H1 (cell line): Measurements from ENCODE around the gene PECR. TPM values are rescaled to one million over a fixed set of nuclear protein-coding genes. Genes with fewer than 3 reads are reported as not detected.

Source experiments
- CTCF ChIA-PET: fragments of 300-600 bp; sonication (Branson Sonifier 250); formaldehyde crosslinking; loops from one replicate; lab custom pipeline; 2021; ENCODE audit not compliant: partially characterized antibody; lab: Charles Lee
- POLR2A ChIA-PET: fragments of 300-600 bp; sonication (Branson Sonifier 250); formaldehyde crosslinking; loops from one replicate; lab custom pipeline; 2021; ENCODE audit warnings: inconsistent platforms; ENCODE audit not compliant: partially characterized antibody; lab: Charles Lee
- DNase-seq, 2 experiments: peaks; one replicate each; pipeline versions ENCODE4 v3.0.0 to v3.0.0-alpha.2; 2010 to 2022; ENCODE audit warnings: low spot score in 2 of 2, low read depth in 1 of 2, mixed read lengths in 1 of 2
- FAIRE-seq: peaks from 2 replicates; lab custom pipeline; 2011; peaks lifted over from hg19 to GRCh38; lab: Jason Lieb, UNC
- H2AFZ ChIP-seq: 2 replicates; pipeline ENCODE4 v1.8.1; 2012; ENCODE audit warnings: low read length, inconsistent platforms
- H2AK5ac ChIP-seq: 2 replicates; pipeline ENCODE4 v1.6.1; 2013; ENCODE audit warnings: low read depth, low read length
- H2BK120ac ChIP-seq: replicated peaks from 2 replicates; pipeline ENCODE3; 2013; ENCODE audit warnings: low read depth, low read length, inconsistent platforms
- H2BK12ac ChIP-seq: 2 replicates; pipeline ENCODE4 v1.6.1; 2013; ENCODE audit warnings: low read depth, low read length
- H2BK15ac ChIP-seq: 2 replicates; pipeline ENCODE4 v1.6.1; 2013; ENCODE audit warnings: low read length
- H2BK20ac ChIP-seq: 2 replicates; pipeline ENCODE4 v1.6.1; 2013; ENCODE audit warnings: low read length
- H2BK5ac ChIP-seq: 2 replicates; pipeline ENCODE4 v1.6.1; 2013; ENCODE audit warnings: low read depth, low read length
- H3K14ac ChIP-seq: 2 replicates; pipeline ENCODE4 v1.6.1; 2013; ENCODE audit warnings: inconsistent platforms; ENCODE audit not compliant: insufficient read length
- H3K18ac ChIP-seq: 2 replicates; pipeline ENCODE4 v1.6.1; 2013; ENCODE audit warnings: low read length; ENCODE audit errors: extremely low read depth
- H3K23ac ChIP-seq: 2 replicates; pipeline ENCODE4 v1.6.1; 2013; ENCODE audit warnings: inconsistent platforms; ENCODE audit not compliant: insufficient read length
- H3K23me2 ChIP-seq: 2 replicates; pipeline ENCODE4 v1.6.1; 2013; ENCODE audit warnings: low read depth, low read length
- H3K27ac ChIP-seq: 2 replicates; pipeline ENCODE4 v1.6.1; 2011; ENCODE audit warnings: low read depth, low read length, inconsistent platforms
- H3K27me3 ChIP-seq, 4 experiments: replicated peaks in 1 of 4; 1 replicate in 1 of 4; 2 replicates in 3 of 4; pipeline versions ENCODE4 v1.6.1 to v1.8.1; 2011 to 2013; ENCODE audit warnings: low read length in 3 of 4, mild to moderate bottlenecking in 3 of 4, inconsistent platforms in 2 of 4, mixed read lengths in 2 of 4, moderate library complexity in 1 of 4; ENCODE audit not compliant: control insufficient read depth in 3 of 4, insufficient read depth in 3 of 4; ENCODE audit errors: extremely low read depth in 1 of 4
- H3K36me3 ChIP-seq, 4 experiments: 2 replicates each; pipeline versions ENCODE4 v1.6.1 to v1.8.1; 2011 to 2013; ENCODE audit warnings: mild to moderate bottlenecking in 4 of 4, low read length in 3 of 4, moderate library complexity in 2 of 4, control low read depth in 1 of 4, inconsistent platforms in 1 of 4; ENCODE audit not compliant: insufficient read depth in 4 of 4, control insufficient read depth in 2 of 4
- H3K4ac ChIP-seq: replicated peaks from 2 replicates; pipeline ENCODE3; 2013; ENCODE audit warnings: low read length, low read depth, mixed read lengths, inconsistent platforms; ENCODE audit not compliant: insufficient read length
- H3K4me1 ChIP-seq, 4 experiments: replicated peaks in 1 of 4; 1 replicate in 1 of 4; 2 replicates in 3 of 4; pipeline versions ENCODE4 v1.6.1 to v1.8.1; 2011 to 2013; ENCODE audit warnings: low read length in 3 of 4, inconsistent platforms in 2 of 4, mixed read lengths in 1 of 4; ENCODE audit not compliant: insufficient read depth in 4 of 4, control insufficient read depth in 3 of 4
- H3K4me2 ChIP-seq, 2 experiments: 2 replicates each; pipeline versions ENCODE4 v1.6.1 to v1.8.1; 2011 to 2013; ENCODE audit warnings: low read depth in 2 of 2, low read length in 2 of 2, control low read depth in 1 of 2, inconsistent platforms in 1 of 2, mild to moderate bottlenecking in 1 of 2; ENCODE audit not compliant: insufficient read depth in 1 of 2
- H3K4me3 ChIP-seq, 4 experiments: fragments of 200-600, 300-600 bp in 1 of 4; sonication (generic), shearing (Covaris generic), sonication (Bioruptor Twin) in 1 of 4; 2 replicates each; pipeline versions ENCODE4 v1.5.1 to v1.8.1; 2011 to 2016; ENCODE audit warnings: low read length in 4 of 4, low read depth in 3 of 4, control low read depth in 2 of 4, inconsistent platforms in 2 of 4, mild to moderate bottlenecking in 2 of 4, mixed read lengths in 1 of 4, moderate library complexity in 1 of 4; ENCODE audit not compliant: insufficient read depth in 2 of 4; ENCODE audit errors: extremely low read depth in 1 of 4
- H3K56ac ChIP-seq: replicated peaks from 2 replicates; pipeline ENCODE3; 2013; ENCODE audit warnings: low read depth, mild to moderate bottlenecking, mixed read lengths, low read length, inconsistent platforms; ENCODE audit not compliant: insufficient read length
- H3K79me1 ChIP-seq: 2 replicates; pipeline ENCODE4 v1.6.1; 2013; ENCODE audit warnings: low read depth, low read length, control low read depth
- H3K79me2 ChIP-seq, 2 experiments: 2 replicates each; pipeline versions ENCODE4 v1.6.1 to v1.8.1; 2012 to 2013; ENCODE audit warnings: low read length in 2 of 2, mild to moderate bottlenecking in 2 of 2, inconsistent platforms in 1 of 2; ENCODE audit not compliant: insufficient read depth in 2 of 2, control insufficient read depth in 1 of 2
- H3K9ac ChIP-seq, 4 experiments: replicated peaks in 1 of 4; 1 replicate in 1 of 4; 2 replicates in 3 of 4; pipeline versions ENCODE4 v1.6.1 to v1.8.1; 2011 to 2013; ENCODE audit warnings: low read depth in 3 of 4, low read length in 3 of 4, control low read depth in 2 of 4, mild to moderate bottlenecking in 2 of 4, moderate library complexity in 2 of 4, inconsistent platforms in 1 of 4; ENCODE audit errors: extremely low read depth in 1 of 4
- H3K9me3 ChIP-seq, 2 experiments: 2 replicates each; pipeline versions ENCODE4 v1.6.1 to v1.8.1; 2012 to 2013; ENCODE audit warnings: mild to moderate bottlenecking in 2 of 2, moderate library complexity in 2 of 2, control low read depth in 1 of 2, inconsistent platforms in 1 of 2, low read depth in 1 of 2, low read length in 1 of 2, mixed read lengths in 1 of 2; ENCODE audit not compliant: insufficient read depth in 2 of 2
- H4K20me1 ChIP-seq, 2 experiments: replicated peaks in 1 of 2; 2 replicates each; pipeline versions ENCODE3 to v1.8.1; 2011 to 2013; ENCODE audit warnings: inconsistent platforms in 2 of 2, low read length in 2 of 2, mild to moderate bottlenecking in 1 of 2; ENCODE audit not compliant: insufficient read depth in 2 of 2, control insufficient read depth in 1 of 2
- H4K5ac ChIP-seq: 2 replicates; pipeline ENCODE4 v1.6.1; 2013; ENCODE audit warnings: low read length, low read depth, mixed read lengths, inconsistent platforms; ENCODE audit not compliant: insufficient read length
- H4K8ac ChIP-seq: 2 replicates; pipeline ENCODE4 v1.8.0; 2013; ENCODE audit warnings: mild to moderate bottlenecking, moderate library complexity, low read length, inconsistent platforms; ENCODE audit not compliant: insufficient read depth; ENCODE audit errors: extremely low read depth
- H4K91ac ChIP-seq: replicated peaks from 2 replicates; pipeline ENCODE3; 2013; ENCODE audit warnings: low read length, mixed read lengths, inconsistent platforms; ENCODE audit not compliant: insufficient read length
- BACH1 ChIP-seq: IDR thresholded peaks from 2 replicates; pipeline ENCODE4 v1.6.1; 2012; ENCODE audit warnings: low read length, improper control_type of control experiment
- GTF2F1 ChIP-seq: IDR thresholded peaks from 2 replicates; pipeline ENCODE4 v1.6.1; 2012; ENCODE audit warnings: low read depth, low read length, improper control_type of control experiment, borderline replicate concordance
- NANOG ChIP-seq: IDR thresholded peaks from 2 replicates; pipeline ENCODE4 v1.6.1; 2011; ENCODE audit warnings: low read length, low read depth, mild to moderate bottlenecking, inconsistent platforms; ENCODE audit not compliant: insufficient read depth, poor library complexity, severe bottlenecking
- RBBP5 ChIP-seq: IDR thresholded peaks from 2 replicates; pipeline ENCODE4 v1.7.1; 2012; ENCODE audit warnings: low read depth, mild to moderate bottlenecking, inconsistent platforms, low read length, moderate library complexity, borderline replicate concordance
- RXRA ChIP-seq: IDR thresholded peaks from 2 replicates; pipeline ENCODE4 v1.6.1; 2011; ENCODE audit warnings: low read depth, mild to moderate bottlenecking, low read length, moderate library complexity; ENCODE audit not compliant: insufficient read depth
- SRF ChIP-seq: IDR thresholded peaks from 2 replicates; pipeline ENCODE4 v1.6.1; 2011; ENCODE audit warnings: mild to moderate bottlenecking, low read depth, low read length, moderate library complexity
- WGBS, 2 experiments: shearing (Covaris generic) in 1 of 2; methylation state at CpG; one replicate each; pipeline versions ENCODE4 v1.1.6 to v1.1.7; 2013 to 2015; ENCODE audit warnings: low lambda C conversion rate in 2 of 2, mixed read lengths in 2 of 2, inconsistent platforms in 1 of 2, low coverage in 1 of 2, missing lambda C conversion rate in 1 of 2; ENCODE audit not compliant: insufficient replicate concordance in 2 of 2, insufficient coverage in 1 of 2, insufficient read length in 1 of 2; ENCODE audit errors: extremely low coverage in 1 of 2, missing lambda C conversion rate in 1 of 2; 5-methylcytosine and 5-hydroxymethylcytosine counted together
- polyA plus RNA-seq, 7 experiments: library from polyadenylated mRNA; depleted of rRNA in 3 of 7; stranded (reverse) in 5 of 7; unstranded in 2 of 7; fragments of >200 nt in 5 of 7; fragments of 200-250 nt in 2 of 7; gene quantifications; 1 replicate in 5 of 7; 2 replicates in 1 of 7; 4 replicates in 1 of 7; pipeline versions ENCODE4 v1.2.1 to v1.2.3, GENCODE V29; 2011 to 2013; ENCODE audit warnings: missing spikeins in 2 of 7, mixed read lengths in 2 of 7
- total RNA-seq: library from RNA; stranded (reverse); fragmentation: NEBNext Ultra II Directional; extraction: Animal tissue kit (Norgen Biotek cat#: 25700); gene quantifications from 2 replicates; pipeline ENCODE4 v1.2.1, GENCODE V29; 2021
- TF ChIP-seq, protein P1 (sequence below): IDR thresholded peaks from 2 replicates; pipeline ENCODE4 v1.6.1; 2011; ENCODE audit warnings: low read depth, mild to moderate bottlenecking, low read length; ENCODE audit not compliant: insufficient read depth

PECR gene
- total and polyA plus RNA-seq, 2 of the 8 experiments (the other 6 are each of a cell fraction or from before 2014, with no cell fraction given), result 15.9 to 19.2 TPM

DNA sequence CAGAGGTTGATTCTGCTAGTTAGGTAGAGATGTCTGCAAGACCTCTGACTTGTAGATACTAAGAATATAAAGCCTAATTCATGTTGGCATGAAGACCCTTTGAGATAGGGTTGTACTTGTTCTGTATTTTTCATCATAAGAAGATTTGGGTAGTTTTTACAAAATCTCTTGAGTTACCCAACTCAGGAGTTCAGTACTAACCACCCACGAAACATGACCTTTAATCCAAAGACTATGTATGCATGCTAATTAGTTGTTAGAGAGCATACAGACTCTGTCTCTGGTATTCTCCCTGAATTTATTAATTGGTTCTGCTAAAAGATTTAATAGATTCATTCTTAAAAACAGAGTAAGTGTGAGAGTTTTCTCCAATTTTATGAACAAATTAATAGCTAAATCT is 16.9 kb downstream of the PECR start:
- Histone ChIP-seq H3K4me3 (no peak overlapping the region), H3K23ac (no peak overlapping the region), H3K9ac (no peak overlapping the region), H3K4me2 (no peak overlapping the region), H3K9me3 (no peaks in the 10 kb centered on the region), H3K36me3 (peaks cover 0 to 20% (median 5%) of the 10 kb centered on the region in 4 experiments; a peak in 4 of 8 replicates), H2BK12ac (no peak overlapping the region), H4K91ac (no peak overlapping the region), H2AFZ (no peak overlapping the region), H3K18ac (no peak overlapping the region), H3K27me3 (no peaks in the 10 kb centered on the region), H2BK120ac (no peak overlapping the region), H3K4ac (no peak overlapping the region), H2BK15ac (no peak overlapping the region), H3K79me2 (no peaks in the 10 kb centered on the region), H4K5ac (no peak overlapping the region), H3K14ac (no peak overlapping the region), H3K79me1 (peaks cover 2% of the 10 kb centered on the region; the same call in 1 of the 2 replicates), H2AK5ac (no peak overlapping the region), H4K8ac (no peak overlapping the region), H2BK20ac (no peak overlapping the region), H4K20me1 (no peaks in the 10 kb centered on the region), H3K4me1 (peaks cover 0 to 3% (median under 1%) of the 10 kb centered on the region in 4 experiments; a peak in 1 of 7 replicates), H3K23me2 (no peaks in the 10 kb centered on the region), H3K56ac (no peak overlapping the region), H2BK5ac (no peak overlapping the region), H3K27ac (no peak overlapping the region)
- WGBS, 2 experiments, result 83% methylated on average over 1 of the region's 1 CpG; no CpG with 5 or more reads in 1 of the 2 experiments
- DNase-seq (no peak), FAIRE-seq (no peak)
- POLR2A ChIA-PET, result interaction anchor here (1.1 to 2.6 kb wide), 3 partner anchors 17 to 45 kb away, joined by 3 to 6 read pairs (median 3); partner anchors contain the start of genes PECR, TMEM169 and XRCC5
- CTCF ChIA-PET, result interaction anchor here (0.8 to 2.2 kb wide), 9 partner anchors 8 to 74 kb away, joined by 3 to 10 read pairs (median 4); no protein-coding TSS in a partner anchor
- TF ChIP-seq NANOG (no peak), RBBP5 (no peak), BACH1 (no peak), SRF (no peak), RXRA (no peak), GTF2F1 (no peak)
- TF ChIP-seq, protein P1, sequence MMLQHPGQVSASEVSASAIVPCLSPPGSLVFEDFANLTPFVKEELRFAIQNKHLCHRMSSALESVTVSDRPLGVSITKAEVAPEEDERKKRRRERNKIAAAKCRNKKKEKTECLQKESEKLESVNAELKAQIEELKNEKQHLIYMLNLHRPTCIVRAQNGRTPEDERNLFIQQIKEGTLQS, result no peak
